ENCODE data around the gene FOSB. TPM values are rescaled to one million over a fixed set of nuclear protein-coding genes. Genes with fewer than 3 reads are reported as not detected.
"Not testable (repeated sequence)": the region's sequence is repeated elsewhere in the genome, so short reads cannot be mapped to it uniquely, and the experiment has no call there.

Gene FOSB
- total RNA-seq, 2 donors from 2014 or later = 20.3 to 24.6 TPM

DNA sequence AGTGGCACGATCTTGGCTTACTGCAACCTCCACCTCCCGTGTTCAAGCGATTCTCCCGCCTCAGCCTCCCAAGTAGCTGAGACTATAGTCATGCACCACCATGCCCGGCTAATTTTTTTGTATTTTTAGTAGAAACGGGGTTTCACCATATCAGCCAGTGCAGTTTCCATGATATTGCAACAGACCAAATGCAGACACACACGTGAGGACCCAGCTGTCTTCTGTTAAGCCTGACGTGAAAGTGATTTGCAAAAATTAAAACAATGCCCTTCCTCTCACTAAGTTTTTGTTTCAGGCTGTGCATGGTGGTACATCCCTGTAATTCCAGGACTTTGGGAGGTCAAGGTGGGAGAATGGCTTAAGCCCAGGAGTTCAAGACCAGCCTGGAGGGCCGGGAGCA lies 36.8 kb upstream of the FOSB start:
- not testable (repeated sequence) for H3K4me3 Mint-ChIP-seq; ATAC-seq (replicated peaks in 1 of 2); H3K9me3 Mint-ChIP-seq

GRCh38 chr19:45432543-45432942 lies 35.3 kb upstream of the FOSB start:
- not testable (repeated sequence) for H3K4me3 Mint-ChIP-seq; ATAC-seq (replicated peaks in 1 of 2); H3K36me3 Mint-ChIP-seq (ENCODE audit: insufficient read depth in 2 of 2)

More for the DNA sequence above, 36.8 kb upstream of the FOSB start:
- not testable (repeated sequence) for H3K27ac Mint-ChIP-seq; H3K36me3 Mint-ChIP-seq (ENCODE audit: insufficient read depth in 2 of 2); DNase-seq; H3K27me3 Mint-ChIP-seq (ENCODE audit: low read depth)
- peaks cover 18% of the 10 kb centered on the region for H3K4me1 Mint-ChIP-seq (ENCODE audit: low read depth)

GRCh38 chr19:45437328-45437727 lies 30.5 kb upstream of the FOSB start:
- ATAC-seq (replicated peaks in 1 of 2) (no peak), DNase-seq (no peak)
- H3K27ac Mint-ChIP-seq = no peak overlapping the region
- H3K27me3 Mint-ChIP-seq (ENCODE audit: low read depth) = no peaks in the 10 kb centered on the region
- H3K4me3 Mint-ChIP-seq = no peak overlapping the region
- H3K36me3 Mint-ChIP-seq (ENCODE audit: insufficient read depth in 2 of 2) = no peaks in the 10 kb centered on the region
- no peaks in the 10 kb centered on the region for H3K9me3 Mint-ChIP-seq
- H3K4me1 Mint-ChIP-seq (ENCODE audit: low read depth) = peaks cover 14% of the 10 kb centered on the region

More at GRCh38 chr19:45432543-45432942, 35.3 kb upstream of the FOSB start:
- peaks cover 10% of the 10 kb centered on the region for H3K4me1 Mint-ChIP-seq (ENCODE audit: low read depth)
- not testable (repeated sequence) for H3K27ac Mint-ChIP-seq; H3K9me3 Mint-ChIP-seq; H3K27me3 Mint-ChIP-seq (ENCODE audit: low read depth); DNase-seq

DNA sequence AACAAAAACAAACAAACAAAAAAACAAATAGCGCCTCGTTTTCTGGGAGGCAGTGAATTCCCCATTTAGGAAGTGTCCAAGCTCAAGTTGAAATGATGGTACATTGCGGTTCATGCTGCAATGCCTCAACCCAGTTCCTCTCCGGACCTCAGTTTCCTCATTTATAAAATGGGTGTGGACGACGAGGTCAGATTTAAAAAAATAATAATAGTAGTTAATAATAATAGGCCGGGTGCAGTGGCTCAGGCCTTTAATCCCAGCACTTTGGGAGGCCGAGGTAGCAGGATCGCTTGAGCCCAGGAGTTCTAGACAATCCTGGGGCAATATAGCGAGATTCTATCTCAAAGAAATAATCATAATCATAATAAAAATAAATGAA lies 28.6 kb upstream of the FOSB start:
- H3K36me3 Mint-ChIP-seq (ENCODE audit: insufficient read depth in 2 of 2) = no peaks in the 10 kb centered on the region
- no peak overlapping the region for H3K27ac Mint-ChIP-seq
- peaks cover 30% of the 10 kb centered on the region for H3K4me1 Mint-ChIP-seq (ENCODE audit: low read depth)
- DNase-seq (no peak), ATAC-seq (replicated peaks in 1 of 2) (no peak)
- peak overlapping the region; percentile 71 to 78 for H3K4me3 Mint-ChIP-seq
- H3K27me3 Mint-ChIP-seq (ENCODE audit: low read depth) = no peaks in the 10 kb centered on the region
- H3K9me3 Mint-ChIP-seq = no peaks in the 10 kb centered on the region

DNA sequence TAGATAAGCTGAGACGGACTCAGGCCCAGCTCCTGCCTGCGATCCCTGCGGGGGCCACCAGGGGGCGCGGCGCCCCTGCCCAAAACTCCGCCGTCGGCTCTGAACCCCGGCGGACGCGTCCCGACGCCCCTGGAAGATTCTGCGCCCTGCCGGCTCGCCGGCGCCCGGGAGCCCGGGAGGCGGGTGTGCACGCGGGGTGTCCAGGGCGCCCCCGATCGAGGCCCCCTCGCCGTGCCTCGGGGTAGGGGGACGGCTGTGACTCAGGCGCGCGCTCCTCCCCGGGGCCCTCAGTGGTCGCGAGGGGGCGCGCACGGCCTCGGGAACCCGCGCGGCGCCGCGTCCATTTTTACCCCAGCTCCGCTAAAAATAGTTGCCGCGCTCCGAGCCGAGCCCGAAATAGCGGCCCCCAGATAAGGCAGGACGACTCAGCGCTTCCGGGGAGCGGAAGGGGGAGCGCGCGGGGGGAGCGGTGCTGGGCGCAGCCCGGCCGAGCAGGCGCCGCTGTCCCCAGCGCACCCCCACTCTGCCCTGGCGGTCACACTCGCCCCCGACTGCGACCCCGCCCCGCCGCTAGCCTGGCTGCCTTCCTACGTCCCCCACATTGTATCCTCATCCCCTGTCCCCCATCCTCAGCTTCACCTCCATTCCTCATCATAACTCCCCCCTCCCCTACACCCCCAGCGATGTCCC lies 28.1 kb upstream of the FOSB start:
- DNase-seq (peak; percentile 82 to 89), ATAC-seq (replicated peaks in 1 of 2) (peak; percentile 74 to 77)
- no peaks in the 10 kb centered on the region for H3K36me3 Mint-ChIP-seq (ENCODE audit: insufficient read depth in 2 of 2)
- H3K4me3 Mint-ChIP-seq = peak overlapping the region; percentile 71 to 78
- H3K27ac Mint-ChIP-seq = no peak overlapping the region
- no peaks in the 10 kb centered on the region for H3K27me3 Mint-ChIP-seq (ENCODE audit: low read depth)
- peaks cover 36% of the 10 kb centered on the region for H3K4me1 Mint-ChIP-seq (ENCODE audit: low read depth)
- H3K9me3 Mint-ChIP-seq = no peaks in the 10 kb centered on the region

- H3K27ac Mint-ChIP-seq = no peak overlapping the region
- ATAC-seq (replicated peaks in 1 of 2) (no peak), DNase-seq (no peak)
- H3K4me3 Mint-ChIP-seq = peak overlapping the region; percentile 71 to 78
- H3K4me1 Mint-ChIP-seq (ENCODE audit: low read depth) = peaks cover 36% of the 10 kb centered on the region
- H3K9me3 Mint-ChIP-seq = no peaks in the 10 kb centered on the region
- H3K36me3 Mint-ChIP-seq (ENCODE audit: insufficient read depth in 2 of 2) = no peaks in the 10 kb centered on the region
- H3K27me3 Mint-ChIP-seq (ENCODE audit: low read depth) = no peaks in the 10 kb centered on the region
Measured at GRCh38 chr19:45440259-45440638, 27.5 kb upstream of the FOSB start.

DNA sequence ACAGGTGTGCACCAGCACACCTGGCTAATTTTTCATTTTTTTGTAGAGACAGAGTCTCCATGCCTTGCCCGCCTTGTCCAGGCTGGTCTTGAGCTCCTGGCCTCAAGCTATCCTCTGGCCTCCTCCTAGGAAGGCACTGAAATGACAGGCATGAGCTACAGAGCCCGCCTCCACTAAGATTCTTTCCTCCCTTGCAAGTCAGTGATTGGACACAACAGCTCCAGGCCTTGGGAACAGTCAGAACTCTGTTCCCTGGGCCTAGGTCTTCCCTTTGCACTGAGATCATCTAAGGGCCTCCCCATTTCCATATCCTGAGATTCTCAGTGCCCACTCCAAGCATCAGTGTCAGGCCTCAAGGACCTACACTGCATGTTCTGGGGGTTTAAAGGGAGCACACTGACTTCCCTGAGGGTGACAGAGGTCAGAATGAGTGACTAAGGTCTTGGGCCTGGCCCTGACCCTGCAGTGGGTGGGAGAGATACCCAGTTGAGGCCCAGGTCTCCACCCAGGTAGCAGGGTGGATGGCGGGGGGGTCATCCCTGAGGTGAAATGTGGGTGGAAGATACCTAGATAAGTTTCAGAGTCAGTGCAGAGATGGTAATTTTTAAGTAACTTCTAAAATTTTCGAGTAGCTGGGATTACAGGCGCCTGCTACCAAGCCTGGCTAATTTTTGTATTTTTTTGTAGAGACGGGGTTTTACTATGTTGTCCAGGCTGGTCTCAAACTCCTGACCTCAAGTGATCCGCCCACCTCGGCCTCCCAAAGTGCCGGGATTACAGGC lies 26.7 kb upstream of the FOSB start:
- peaks cover 38% of the 10 kb centered on the region for H3K4me1 Mint-ChIP-seq (ENCODE audit: low read depth)
- no peaks in the 10 kb centered on the region for H3K27me3 Mint-ChIP-seq (ENCODE audit: low read depth)
- H3K36me3 Mint-ChIP-seq (ENCODE audit: insufficient read depth in 2 of 2) = no peaks in the 10 kb centered on the region
- H3K9me3 Mint-ChIP-seq = no peaks in the 10 kb centered on the region
- ATAC-seq (replicated peaks in 1 of 2) (no peak), DNase-seq (no peak)
- peak overlapping the region; percentile 71 to 78 for H3K4me3 Mint-ChIP-seq
- H3K27ac Mint-ChIP-seq = no peak overlapping the region

DNA sequence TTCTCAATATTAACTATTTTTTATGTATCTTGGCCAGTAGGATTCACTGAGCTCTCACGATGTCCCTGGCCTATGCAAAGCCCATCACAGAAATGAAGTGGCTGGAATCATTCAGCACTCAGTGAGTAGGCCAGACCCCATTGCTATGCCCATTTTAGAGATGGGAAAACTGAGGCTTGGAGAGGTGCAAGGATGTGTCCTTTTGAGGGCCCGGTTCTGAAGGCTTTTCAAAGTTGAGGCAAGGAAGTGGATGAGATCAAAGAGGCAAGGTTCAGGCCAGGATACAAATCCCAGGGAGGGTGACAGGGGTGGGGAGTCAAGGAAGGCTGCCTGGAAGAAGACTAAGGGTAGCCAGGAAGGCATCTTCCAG lies 25.4 kb upstream of the FOSB start:
- no peaks in the 10 kb centered on the region for H3K27me3 Mint-ChIP-seq (ENCODE audit: low read depth)

GRCh38 chr19:45442778-45443461 lies 24.9 kb upstream of the FOSB start:
- Mint-ChIP-seq H3K4me3 (peak overlapping the region; percentile 88), H3K27ac (peak overlapping the region; percentile 2), H3K36me3 (ENCODE audit: insufficient read depth in 2 of 2) (no peaks in the 10 kb centered on the region), H3K4me1 (ENCODE audit: low read depth) (peaks cover 40% of the 10 kb centered on the region), H3K9me3 (no peaks in the 10 kb centered on the region), H3K27me3 (ENCODE audit: low read depth) (no peaks in the 10 kb centered on the region)
- peak in 1 of 2 donors; percentile 27 for DNase-seq
- no peak for ATAC-seq (replicated peaks in 1 of 2)

More for the DNA sequence above, 25.4 kb upstream of the FOSB start:
- Mint-ChIP-seq H3K36me3 (ENCODE audit: insufficient read depth in 2 of 2) (no peaks in the 10 kb centered on the region), H3K9me3 (no peaks in the 10 kb centered on the region), H3K4me1 (ENCODE audit: low read depth) (peaks cover 40% of the 10 kb centered on the region), H3K4me3 (peak overlapping the region; percentile 88), H3K27ac (no peak overlapping the region)
- ATAC-seq (replicated peaks in 1 of 2) (no peak), DNase-seq (no peak)

DNA sequence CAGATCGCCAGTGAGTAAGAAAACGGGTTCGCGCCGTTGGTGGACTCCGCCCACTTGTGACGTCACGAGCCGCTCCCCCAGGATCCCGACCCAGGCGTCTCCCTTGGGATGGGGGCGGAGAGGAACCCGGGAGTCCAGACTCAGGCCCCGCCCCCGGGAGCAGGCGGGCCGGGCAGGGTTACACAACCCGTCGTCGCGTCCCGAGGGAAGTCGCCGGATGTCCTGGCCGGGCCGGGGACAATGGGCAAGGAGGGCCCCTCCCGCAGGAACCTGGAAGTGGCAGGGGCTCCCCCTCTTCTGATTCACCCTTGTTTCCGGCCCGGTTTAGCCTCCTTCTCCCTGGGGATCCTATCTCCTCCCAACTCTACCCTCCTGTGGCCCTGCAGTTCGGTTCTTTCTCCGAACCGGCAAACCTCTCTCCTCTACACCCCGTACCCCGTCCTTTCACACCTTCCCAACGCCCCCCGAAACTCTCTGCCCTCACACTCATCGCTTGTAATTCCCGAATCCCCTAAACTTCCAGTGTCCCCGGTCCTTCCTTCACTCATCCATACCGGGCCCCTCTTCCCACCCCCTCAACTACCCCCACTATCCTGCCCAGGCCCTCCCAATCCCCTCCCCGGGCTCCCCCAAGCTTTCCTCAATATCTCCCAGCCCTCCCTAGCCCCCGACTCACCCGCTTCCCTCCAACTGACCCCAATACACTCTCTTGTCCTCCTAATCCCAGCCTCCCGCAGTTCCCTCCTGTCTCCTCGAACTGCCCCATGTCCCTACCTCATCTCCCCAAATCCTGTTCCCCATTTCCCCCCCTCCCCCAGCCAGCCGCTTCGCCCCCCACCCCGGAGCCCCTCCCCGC lies 24.1 kb upstream of the FOSB start:
- peak; percentile 56 to 67 for DNase-seq
- H3K4me3 Mint-ChIP-seq = peak overlapping the region; percentile 88
- no peaks in the 10 kb centered on the region for H3K27me3 Mint-ChIP-seq (ENCODE audit: low read depth)
- no peaks in the 10 kb centered on the region for H3K9me3 Mint-ChIP-seq
- H3K36me3 Mint-ChIP-seq (ENCODE audit: insufficient read depth in 2 of 2) = no peaks in the 10 kb centered on the region
- H3K4me1 Mint-ChIP-seq (ENCODE audit: low read depth) = peaks cover 47% of the 10 kb centered on the region
- peak; percentile 17 to 41 for ATAC-seq (replicated peaks in 1 of 2)
- H3K27ac Mint-ChIP-seq = peak overlapping the region; percentile 67

DNA sequence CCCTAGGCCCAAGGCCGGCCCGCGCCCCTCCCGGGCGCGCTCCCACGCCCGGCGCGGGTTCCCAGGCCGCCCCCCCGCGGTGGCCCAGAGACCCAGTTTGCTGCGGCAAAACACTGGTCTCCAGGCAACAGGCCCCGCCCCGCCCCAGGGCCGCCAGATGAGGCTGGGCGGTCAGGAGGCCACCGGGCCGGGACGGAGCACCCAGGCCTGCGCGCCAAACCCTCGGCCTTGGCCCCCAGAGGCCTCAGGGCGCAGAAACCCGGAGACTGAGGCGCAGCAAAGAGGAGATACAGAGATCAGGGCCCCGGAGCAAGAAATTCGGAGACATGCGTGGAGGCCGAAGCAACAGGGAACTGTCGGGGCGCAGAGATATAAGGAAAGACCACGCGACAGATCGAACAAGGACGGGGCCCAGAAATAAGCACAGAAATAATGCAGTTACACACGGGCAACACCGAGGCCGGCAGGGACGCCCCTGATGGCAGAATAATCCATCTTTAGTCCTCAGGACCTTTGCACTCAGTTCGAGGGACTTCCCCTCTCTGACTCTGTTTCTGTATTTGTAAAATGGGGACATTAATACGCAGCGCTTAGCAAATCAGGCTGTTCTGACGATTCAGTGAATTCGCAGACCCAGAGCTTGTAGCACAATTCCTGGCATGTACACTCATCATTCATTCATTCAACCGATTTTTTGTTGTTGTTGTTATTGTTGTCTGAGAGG lies 23.3 kb upstream of the FOSB start:
- Mint-ChIP-seq H3K36me3 (ENCODE audit: insufficient read depth in 2 of 2) (no peaks in the 10 kb centered on the region), H3K27ac (no peak overlapping the region), H3K9me3 (no peaks in the 10 kb centered on the region), H3K27me3 (ENCODE audit: low read depth) (no peaks in the 10 kb centered on the region), H3K4me3 (peak overlapping the region; percentile 88), H3K4me1 (ENCODE audit: low read depth) (peaks cover 54% of the 10 kb centered on the region)
- DNase-seq (peak; percentile 87 to 89), ATAC-seq (replicated peaks in 1 of 2) (peak; percentile 69 to 70)

DNA sequence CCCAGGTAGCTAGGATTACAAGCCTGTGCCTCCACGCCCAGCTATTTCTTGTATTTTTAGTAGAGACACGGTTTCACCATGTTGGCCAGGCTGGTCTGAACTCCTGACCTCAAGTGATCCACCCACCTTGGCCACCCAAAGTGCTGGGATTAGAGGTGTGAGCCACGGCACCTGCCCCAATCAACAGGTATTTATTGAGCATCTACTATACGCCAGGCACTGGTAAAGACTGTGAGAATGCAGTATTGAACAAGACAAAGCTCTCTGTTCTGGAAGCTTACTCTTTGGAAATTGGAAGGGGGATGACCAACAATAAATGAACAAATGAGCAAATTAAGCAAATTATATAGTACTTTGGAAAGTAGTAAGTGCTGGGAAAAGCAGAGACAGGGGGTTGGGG lies 22.7 kb upstream of the FOSB start:
- Mint-ChIP-seq H3K4me3 (peak overlapping the region; percentile 88), H3K9me3 (no peaks in the 10 kb centered on the region), H3K4me1 (ENCODE audit: low read depth) (peaks cover 59% of the 10 kb centered on the region), H3K27ac (no peak overlapping the region), H3K27me3 (ENCODE audit: low read depth) (no peaks in the 10 kb centered on the region), H3K36me3 (ENCODE audit: insufficient read depth in 2 of 2) (no peaks in the 10 kb centered on the region)
- no peak for ATAC-seq (replicated peaks in 1 of 2)
- no peak for DNase-seq

All from activated T-cell treated with anti-CD3 and anti-CD28 coated beads, Interleukin-2, amount 50 U/mL, for 72 hours (primary cell).